Activated T-helper 9 cell treated with anti-CD3 and anti-CD28 coated beads, Interleukin-2, amount 50 U/mL, for 16 hours (primary cell): ENCODE measurements around the gene CDH12.

Experiments
- DNase-seq: peaks from one replicate; pipeline ENCODE4 v3.0.0-alpha.2; 2020; ENCODE audit warnings: low read depth

CDH12 gene

GRCh38 chr5:21820527-21820926 lies 1032.6 kb downstream of the CDH12 start:
- no peak for DNase-seq

- DNase-seq = no peak
These were observed 1034.8 kb downstream of the CDH12 start for GRCh38 chr5:21818370-21818720.

GRCh38 chr5:21817668-21818369 lies 1035.3 kb downstream of the CDH12 start:
- no peak for DNase-seq

GRCh38 chr5:21810737-21811316 lies 1042.3 kb downstream of the CDH12 start:
- DNase-seq = no peak

DNA sequence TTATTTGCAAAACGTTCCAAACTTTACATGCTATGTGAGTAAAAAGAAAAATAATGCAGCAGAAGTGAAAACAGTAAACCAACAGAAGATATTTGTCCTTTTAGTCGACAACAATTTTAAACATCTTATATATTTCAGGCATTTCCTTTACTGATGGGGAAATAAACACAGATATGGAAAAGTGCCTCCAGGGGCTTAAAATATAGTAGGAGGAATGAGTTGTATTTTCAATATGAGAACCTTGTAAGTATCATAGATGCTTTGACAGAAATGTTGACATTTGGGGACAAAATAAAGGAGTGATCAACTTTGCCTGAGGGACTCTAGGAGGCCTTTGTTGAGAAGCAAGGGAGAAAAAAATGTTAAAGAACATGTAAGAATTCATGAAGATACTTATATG lies 1043.5 kb downstream of the CDH12 start:
- no peak for DNase-seq

GRCh38 chr5:21807953-21808352 lies 1045.2 kb downstream of the CDH12 start:
- DNase-seq = no peak

DNA sequence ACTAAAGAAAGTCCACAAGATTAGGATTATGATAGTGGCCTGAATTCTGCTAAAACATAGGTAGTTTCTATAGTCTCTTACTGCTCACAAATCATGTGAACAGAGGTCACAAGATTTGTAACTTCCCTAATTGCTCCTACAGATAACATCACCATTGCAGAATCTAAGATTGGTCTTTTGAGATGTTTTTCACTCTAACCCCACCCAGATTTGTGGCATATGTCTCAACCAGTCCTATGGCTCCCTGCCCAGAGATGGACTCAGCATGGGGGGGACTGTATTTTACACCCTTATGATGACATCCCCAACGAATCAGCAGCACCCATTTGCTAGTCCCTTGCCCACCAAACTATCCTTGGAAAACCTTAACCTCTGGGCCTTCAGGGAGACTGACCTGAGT lies 1046.2 kb downstream of the CDH12 start:
- no peak for DNase-seq

GRCh38 chr5:21806271-21806670 lies 1046.9 kb downstream of the CDH12 start:
- DNase-seq = no peak

DNA sequence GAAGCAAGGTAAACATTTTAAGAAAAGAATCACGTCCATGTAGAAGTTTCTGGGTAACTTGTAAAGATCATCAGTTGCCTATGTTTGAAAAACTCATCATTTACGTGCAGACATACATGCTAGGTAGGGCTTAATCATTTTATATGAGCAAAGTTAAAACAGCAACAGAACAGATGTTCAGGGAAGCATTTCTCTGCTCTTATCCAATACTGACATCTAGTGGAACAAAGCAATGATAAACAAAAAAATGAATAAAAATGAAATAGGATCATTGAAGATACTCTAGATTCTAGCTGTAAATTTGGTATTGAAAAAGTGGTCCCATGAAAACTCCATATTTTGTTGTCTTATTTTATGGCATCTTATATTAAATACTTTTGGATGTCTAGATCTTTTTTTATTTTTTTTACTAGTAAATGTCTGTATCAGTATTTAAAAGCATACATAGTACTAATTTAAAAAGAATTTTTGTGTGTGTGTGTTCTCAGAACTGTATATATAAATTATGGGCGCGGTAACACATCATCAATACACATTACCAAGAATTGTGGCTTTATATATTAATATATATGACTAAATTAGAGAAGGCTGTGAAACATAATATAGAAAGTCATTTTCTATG lies 1050.2 kb downstream of the CDH12 start:
- DNase-seq = no peak

DNA sequence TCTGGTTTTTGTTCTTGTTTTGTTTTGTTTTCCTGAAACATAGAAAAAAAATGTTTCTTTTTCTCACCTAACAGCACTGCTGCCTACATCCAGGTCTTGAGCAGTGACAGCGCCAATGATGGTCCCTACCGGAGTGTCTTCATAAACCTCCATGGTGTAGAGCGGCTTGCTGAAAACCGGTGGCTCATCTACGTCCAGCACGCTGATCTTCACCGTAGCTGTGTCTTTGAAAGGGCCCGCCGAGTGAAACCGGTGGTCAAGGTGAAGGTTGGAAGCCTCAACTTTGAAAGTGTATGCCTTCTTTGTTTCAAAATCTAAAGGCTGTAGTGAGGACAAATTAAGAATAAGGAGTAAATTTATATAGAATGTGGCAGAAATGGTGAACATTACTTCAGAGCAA lies 1051.0 kb downstream of the CDH12 start:
- DNase-seq = no peak

GRCh38 chr5:21792748-21793147 lies 1060.4 kb downstream of the CDH12 start:
- no peak for DNase-seq

DNA sequence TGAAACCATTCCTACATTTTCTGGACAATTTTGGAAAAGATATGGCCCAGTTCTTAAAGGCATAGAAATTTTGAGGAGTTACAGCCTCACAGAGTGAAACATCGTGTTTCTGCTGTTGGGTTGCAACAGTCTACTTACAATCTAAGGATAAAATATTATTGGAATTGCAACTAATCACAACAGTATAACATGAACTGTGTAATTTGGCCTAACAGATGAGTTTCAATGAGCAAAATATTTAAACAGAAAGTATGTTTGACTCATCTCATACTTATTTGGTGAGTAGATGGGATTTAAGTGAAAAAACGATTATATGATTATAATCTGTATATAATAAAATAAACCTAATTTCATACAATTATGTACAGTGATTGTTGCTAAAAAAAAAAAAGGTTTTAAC lies 1061.8 kb downstream of the CDH12 start:
- DNase-seq = no peak

DNA sequence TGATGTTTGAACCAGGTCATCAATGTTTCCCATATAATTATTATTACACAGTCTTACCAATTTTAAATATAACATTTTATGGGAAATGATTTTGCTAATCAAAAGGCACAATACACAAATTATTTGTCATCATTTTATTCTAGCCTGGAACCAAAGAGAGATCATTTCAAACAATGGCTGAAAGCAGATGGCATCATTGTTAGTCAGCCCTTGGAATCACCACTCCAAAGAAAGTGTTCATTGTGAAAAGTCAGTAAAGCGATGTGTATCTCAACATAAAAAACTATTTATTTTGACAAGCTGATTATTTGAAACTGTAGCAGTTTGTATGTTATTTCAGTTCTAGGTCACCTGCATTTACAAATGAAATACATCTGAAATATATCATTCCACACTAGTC lies 1068.7 kb downstream of the CDH12 start:
- DNase-seq = no peak

GRCh38 chr5:21783074-21783679 lies 1070.0 kb downstream of the CDH12 start:
- no peak for DNase-seq

DNA sequence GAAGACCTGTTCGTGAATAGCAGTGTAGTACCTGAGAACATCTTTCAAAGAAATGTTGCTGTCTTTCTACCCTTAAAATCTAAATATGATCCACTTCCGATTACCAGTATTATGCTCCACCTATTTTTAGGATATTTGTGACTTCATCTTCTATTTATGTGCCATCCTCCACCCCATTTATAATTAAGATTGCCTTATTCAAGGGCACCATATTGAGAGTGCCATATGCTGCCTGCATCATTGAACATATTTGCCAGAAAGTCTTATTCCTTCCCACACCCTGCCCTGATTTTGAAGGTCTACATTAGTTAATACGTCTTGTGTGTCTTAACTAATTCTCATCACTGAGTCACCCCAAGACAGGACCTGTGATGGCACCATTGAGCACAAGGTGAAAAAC lies 1076.7 kb downstream of the CDH12 start:
- DNase-seq = no peak

- DNase-seq = no peak
These were observed 1078.3 kb downstream of the CDH12 start for GRCh38 chr5:21774801-21775200.

GRCh38 chr5:21774281-21774680 lies 1078.9 kb downstream of the CDH12 start:
- no peak for DNase-seq

GRCh38 chr5:21773456-21773855 lies 1079.7 kb downstream of the CDH12 start:
- DNase-seq = no peak

- no peak for DNase-seq
These were observed 1087.7 kb downstream of the CDH12 start for GRCh38 chr5:21765406-21765805.

DNA sequence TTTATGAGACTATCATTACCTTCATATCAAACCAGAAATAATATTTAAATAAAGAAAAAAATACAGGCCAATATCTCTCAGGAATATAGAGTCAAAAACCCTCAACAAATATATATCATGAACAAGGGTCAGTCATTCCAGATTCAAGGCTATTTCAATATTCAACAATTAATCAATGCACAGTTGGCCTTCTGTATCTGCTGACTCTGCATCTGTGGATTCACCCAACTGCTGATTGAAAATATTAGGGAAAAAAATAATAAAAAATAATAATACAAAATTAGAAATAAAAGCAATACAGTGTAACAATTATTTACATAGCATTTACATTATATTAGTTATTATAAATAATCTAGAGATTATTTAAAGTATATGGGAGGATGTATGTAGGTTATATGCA lies 1114.0 kb downstream of the CDH12 start:
- no peak for DNase-seq

DNA sequence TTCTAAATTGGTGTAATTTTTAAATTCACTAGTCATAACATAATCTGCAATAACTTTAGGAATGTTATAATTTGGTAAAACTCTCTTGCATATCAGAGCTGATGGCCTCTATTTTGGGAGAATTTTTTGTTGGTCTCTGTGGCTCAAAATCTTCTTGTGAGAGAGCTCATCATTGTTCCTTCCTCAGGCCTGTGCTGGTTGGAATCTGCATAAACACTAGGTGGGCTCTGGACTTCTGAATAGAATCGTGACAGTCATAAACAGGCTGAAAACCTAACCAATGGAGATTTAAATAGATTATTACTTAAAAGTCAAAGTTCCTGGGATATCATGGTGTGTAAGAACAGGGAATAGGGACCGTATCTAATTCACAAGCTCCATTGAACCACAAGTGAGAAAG lies 1129.6 kb downstream of the CDH12 start:
- DNase-seq = no peak

- DNase-seq = no peak
These were observed 1141.0 kb downstream of the CDH12 start for GRCh38 chr5:21711866-21712758.
